GM12892 (cell line): ENCODE measurements around the gene WDR83.

Experiments used
- POLR2AphosphoS5 ChIP-seq: IDR thresholded peaks from 2 replicates; pipeline ENCODE4 v1.6.1; 2011; ENCODE audit warnings: low read depth, low read length, control low read depth
- TAF1 ChIP-seq: IDR thresholded peaks from 2 replicates; pipeline ENCODE4 v1.6.1; 2011; ENCODE audit warnings: low read depth, mild to moderate bottlenecking, control low read depth, low read length, borderline replicate concordance

DNA sequence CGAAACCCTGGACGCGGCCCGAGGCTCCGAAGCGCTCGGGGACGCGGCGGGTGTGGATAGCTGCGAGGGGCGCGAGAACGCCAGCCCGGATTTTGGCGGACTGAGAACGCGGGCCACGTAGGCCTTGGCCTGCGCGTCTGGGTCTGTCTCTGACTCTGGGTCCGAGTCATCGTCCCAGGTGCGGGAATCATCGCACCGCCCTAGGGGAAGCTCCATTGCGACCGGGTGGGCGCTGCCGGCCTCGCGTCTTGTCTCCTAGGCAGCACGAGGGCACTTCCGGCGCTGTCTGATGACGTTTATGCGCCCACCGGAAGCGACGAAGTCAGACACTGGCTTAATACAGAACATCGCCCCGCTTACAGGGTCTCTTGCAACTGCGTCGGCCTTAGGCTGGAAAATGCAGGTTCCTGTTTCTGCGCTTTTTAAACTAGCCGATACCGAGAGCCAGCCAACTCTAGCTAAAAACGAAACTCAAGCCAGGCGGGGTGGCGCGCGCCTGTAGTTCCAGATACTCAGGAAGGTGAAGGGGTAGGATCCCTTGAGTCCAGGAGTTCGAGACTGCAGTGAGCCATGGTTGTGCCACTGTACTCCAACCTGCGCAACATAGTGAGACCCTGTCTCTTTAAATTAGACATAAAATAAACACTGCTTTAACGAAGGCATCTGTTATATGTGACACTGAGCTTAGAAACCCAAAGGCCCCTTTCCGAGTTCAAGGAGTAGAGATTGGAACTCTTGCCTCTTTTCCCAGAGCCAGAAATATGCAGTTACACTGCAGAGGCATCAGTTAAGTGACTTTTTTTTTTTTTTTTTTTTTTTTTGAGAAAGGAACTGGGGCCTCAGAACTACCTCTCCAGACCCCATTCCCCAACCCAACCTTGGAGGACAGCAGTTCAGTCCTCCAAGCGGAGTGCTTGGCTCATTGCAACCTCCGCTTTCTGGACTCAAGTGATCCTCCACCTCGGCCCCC lies 30.0 kb downstream of the WDR83 start, which contains the start of gene FBXW9:
- TF ChIP-seq TAF1: peak; percentile 70
- peak; percentile 91 for TF ChIP-seq POLR2AphosphoS5
